GM19438 (cell line): ENCODE data around the gene ADAMTSL5.
"Not testable (repeated sequence)": the region's sequence is repeated elsewhere in the genome, so short reads cannot be mapped to it uniquely, and the experiment has no call there.

ENCODE experiments used
- ATAC-seq: cut with Tn5 transposase; IDR thresholded peaks from one replicate; pipeline ENCODE4 v1.9.1; 2021; ENCODE audit warnings: low read depth; ENCODE audit not compliant: unreplicated experiment

ADAMTSL5 gene, protein sequence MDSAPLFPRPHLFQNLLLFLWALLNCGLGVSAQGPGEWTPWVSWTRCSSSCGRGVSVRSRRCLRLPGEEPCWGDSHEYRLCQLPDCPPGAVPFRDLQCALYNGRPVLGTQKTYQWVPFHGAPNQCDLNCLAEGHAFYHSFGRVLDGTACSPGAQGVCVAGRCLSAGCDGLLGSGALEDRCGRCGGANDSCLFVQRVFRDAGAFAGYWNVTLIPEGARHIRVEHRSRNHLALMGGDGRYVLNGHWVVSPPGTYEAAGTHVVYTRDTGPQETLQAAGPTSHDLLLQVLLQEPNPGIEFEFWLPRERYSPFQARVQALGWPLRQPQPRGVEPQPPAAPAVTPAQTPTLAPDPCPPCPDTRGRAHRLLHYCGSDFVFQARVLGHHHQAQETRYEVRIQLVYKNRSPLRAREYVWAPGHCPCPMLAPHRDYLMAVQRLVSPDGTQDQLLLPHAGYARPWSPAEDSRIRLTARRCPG

DNA sequence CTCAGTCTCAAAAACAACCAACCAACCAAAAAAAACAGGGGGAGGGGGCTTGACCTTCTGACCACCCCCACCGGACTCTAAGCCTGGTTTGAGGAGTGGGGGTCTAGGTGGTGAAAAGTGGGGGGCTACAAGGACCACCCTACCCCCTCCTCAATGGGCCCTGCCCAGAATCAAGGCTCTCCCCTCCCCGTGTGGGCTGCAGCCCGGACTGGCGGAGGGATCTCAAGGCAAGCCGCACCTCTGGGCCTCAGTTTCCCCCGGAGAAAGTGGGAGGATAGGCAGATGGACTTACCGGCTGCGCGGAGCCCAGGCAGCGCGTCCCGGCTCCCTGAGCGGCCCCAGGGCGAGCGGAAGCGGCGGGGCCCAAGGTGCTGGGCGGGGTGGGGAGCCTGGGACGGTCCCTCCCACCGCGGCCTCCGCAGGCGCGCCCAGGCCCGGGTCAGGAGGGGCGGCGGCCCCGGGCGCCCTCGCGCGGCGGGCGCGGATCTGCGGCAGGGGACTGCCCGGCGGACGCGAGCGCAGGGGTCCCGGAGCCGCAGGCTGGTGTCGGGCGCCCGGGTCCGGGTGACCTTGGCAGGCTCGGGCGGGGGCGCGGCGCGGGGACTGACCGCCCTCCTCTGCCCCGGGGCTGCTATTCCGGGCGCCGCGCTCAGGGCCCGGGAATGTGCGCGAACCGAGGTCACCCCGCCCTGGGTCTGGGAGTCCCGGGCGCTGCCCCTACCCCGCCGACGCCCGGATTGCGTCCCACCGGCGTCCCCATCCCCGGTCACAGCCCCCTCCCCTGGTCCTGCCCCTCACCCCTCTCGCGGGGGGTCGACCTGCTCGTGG, at the start of gene ADAMTSL5:
Gene ADAMTSL5 (minus strand): TSS at position 349 of the 828 bp plus-strand sequence. CDS start 2,076 bp downstream, outside the sequence.
- ATAC-seq, result no peak

DNA sequence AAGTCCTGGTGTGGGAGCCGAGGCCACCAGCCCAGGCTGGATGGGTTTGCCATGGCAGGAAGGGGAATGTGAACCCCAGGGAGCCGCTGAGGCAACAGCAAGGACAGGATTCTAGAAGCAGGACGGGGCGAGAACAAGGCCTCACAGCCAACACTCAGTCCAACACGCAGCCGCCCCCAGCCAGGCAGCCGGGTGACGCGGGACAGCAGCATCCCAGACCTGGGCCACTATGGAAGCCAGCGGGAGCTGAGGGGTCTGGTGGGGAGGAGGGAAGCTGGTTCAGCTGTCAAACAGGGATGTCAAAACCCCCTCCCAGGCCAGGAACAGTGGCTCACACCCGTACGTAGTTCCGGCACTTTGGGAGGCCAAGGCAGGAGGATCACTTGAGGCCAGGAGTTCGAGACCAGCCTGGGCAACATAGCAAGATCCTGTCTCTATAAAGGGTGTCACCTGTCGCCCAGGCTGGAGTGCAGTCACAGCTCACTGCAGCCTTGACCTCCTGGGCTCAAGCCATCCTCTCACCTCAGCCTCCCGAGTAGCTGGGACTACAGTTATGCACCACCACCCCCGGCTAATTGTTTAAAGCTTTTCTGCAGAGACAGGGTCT, 48.5 kb upstream of the ADAMTSL5 start:
- no peak for ATAC-seq

DNA sequence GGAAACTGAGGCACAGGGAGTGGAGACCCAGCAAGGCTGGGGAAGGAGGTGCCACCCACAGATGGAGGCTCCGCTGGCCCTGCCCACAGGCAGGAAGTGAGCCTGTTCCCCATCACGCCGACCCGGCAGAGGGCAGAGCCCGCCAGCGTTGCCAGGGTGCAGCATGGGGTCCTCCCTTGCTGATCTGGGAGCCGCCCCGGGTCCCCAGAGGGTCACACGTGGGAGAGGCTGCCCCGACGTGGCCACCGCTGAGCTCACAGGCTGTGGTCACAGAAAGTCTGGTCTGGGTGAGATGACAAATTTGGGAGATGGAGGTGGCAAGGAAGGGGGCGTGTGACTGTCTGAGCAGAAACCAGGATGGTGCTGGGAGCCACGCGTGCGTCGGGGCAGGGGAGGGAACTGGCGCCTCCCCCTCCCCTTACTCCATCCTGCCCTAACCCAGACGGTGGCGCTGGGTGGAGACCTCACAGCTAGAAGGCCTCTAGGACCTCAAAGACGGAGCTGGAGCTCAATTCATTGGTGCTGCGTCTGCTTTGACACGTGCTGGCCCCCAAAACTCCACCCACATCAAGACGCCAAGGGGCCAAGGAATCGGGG, 47.6 kb upstream of the ADAMTSL5 start:
- no peak for ATAC-seq

DNA sequence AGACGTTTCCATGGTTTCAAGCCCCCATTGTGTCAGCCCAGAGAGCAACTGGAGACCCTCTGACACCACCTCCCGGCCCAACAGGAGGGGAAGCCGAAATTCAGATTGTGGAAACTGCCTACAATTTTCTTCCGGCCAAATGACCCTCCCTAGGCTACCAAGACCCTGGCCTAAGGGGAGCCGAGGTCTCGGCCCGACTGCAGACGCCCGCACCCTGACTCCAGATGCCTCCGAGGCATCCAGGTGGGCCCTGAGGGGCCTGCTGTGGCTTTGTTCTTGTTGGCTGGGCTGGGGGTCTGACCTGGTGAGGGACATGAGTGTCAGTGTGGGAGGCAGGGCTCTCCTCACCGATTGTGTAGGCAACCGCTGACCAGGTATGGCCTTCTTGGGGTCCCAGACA, 45.7 kb upstream of the ADAMTSL5 start:
- ATAC-seq, result no peak

DNA sequence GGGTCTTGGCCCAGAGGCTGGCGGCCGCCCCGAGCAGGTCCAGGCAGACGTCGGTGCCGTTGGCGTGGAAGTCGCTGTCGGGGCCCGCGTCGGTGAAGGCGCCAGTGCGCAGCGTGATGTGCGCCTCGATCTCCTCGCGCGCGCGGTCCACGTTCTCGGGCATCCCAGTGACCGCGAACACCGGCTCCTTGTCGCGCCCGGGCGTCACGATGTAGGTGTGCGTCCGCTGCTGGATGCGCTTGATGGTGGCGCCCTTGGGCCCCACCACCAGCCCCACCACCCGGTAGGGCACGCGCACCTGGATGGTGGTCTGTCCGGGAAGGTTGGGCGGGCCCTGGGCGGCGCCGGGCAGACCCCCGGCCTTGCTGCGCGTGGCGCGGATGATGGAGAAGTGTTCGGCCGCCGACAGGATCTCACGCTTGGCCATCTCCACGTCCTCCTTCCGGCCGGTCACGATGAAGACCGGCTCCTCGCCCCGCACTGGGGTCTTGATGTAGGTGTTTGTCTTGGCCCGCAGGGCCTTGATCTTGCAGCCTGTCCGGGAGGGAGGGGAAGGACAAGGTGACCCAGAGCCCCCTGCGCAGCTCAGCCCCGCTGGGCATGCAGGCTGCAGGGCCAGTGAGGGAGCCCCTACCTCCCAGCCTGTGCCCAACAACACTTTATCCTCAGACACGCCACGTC, 43.7 kb upstream of the ADAMTSL5 start:
- no peak for ATAC-seq

DNA sequence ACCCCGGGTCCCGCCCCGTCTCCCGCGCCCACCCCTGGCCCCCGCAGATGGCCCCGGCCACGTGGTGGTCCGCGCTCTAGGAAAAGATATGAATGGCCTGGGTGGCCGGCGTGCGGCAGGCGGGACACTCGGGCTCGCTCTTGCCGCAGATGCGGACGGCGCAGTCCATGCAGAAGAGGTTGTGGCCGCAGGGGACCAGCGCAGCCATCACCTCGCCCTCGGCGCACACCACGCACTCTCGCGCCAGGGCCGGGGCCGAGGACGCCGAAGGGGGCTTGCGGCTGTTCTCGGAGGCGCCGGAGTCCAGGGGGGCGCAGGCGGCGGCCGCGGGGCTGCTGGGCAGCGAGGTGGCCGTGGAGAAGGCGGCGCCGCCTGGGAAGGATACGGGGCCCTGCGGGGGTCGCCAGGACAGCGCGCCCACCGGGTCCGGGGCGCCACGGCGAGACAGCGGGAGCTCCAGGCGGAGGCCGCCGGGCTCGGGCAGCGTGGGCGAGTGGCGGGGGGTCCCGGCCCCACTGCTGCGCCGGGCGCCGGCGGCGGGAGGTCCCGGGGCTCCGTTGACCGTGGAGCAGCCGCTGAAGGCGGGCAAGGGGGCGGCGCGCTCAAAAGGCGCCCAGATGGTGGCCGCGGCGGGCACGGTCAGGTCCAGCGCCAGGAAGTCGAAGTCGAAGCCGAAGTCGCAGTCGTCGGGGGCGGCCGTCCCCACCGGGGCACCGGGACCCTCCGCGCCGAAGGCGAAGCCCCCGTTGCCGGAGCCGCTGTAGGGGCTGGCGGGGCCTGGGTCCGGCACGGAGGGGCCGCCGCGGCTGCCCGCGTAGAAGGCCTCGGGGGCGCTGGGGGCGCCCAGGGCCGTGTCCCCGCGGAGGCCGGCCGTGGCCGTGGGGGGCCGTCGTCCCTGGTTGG, 42.9 kb upstream of the ADAMTSL5 start:
- no peak for ATAC-seq

DNA sequence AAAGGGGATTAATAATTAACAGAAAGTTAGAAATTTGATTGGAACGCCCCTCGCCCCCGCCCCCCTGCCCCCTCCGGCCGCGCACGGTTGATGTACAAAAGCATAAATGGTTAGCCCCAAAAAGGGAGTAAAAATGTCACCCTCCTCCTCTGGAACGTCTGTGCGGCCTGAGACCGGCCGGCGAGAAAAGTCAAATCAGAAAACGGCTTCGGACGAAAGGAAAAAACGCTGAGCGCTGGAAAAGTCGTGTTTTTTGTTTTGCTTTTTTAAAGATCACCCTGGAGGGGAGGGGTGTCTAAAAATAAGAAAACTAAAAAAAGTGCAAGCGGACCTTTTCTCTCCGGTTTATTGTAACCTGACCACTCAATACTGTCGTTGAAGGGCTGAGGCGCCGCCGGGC, 42.1 kb upstream of the ADAMTSL5 start:
- no peak for ATAC-seq

DNA sequence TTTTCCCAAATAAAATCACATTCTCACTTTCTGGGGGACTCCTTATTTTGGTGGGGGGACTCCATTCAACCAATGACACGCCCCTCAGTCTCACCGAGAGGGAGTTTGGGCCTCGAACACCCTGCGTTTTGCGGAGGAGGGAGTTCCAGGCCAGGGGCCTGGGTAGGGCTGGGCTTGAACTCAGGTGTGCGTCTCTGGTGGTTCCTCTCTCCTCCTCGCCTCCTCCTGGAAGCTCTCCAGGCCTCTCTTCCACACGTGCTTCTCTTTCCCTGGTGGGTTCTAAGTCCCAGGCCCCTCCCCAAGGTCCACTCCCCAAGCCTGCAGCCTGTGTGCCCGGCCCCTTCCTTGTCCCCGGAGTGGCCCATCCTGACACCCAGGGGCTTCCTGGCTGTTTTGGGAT, 40.6 kb upstream of the ADAMTSL5 start:
- ATAC-seq, result no peak

DNA sequence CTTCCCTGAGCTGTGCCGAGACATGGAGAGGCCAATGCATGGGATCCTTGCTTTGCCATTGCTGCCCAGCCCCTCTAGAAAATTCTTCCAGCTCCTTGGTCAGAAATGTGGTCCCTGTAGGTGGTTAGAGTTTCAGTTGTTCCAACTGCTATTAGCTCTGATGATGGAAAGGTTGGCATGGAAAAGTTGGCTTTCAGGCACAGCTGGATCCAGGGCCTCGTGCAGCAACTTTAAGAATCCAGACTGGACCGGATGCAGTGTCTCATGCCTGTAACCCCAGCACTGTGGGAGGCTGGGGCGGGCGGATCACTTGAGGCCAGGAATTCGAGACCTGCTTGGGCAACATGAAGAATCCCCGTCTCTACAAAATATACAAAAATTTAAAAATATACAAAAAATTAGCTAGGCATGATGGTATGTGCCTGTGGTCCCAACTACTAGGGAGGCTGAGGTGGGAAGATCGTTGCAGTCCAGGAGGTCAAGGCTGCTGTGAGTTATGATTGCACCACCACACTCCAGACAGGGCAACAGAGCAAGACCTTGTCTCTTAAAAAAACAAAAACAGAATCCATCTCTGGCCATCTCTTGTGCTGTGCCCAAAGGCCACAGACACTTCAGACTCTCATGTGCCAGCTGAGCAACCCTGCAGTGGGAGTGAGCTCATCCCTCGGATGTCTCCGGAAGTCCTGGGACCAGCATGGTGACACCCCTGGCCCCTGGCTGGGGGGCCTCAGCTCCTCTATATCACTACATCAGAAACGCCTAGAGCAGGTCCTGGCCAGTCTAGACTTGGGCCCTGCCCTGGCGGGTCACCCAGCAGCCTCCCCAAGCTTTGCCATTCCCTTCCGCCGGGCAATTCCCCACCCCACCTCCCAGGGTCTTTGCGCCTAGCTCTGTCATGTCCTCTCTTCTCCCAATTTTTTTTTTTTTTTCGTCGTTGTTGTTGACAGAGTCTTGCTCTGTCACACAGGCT, 38.5 kb upstream of the ADAMTSL5 start:
- ATAC-seq, result no peak

DNA sequence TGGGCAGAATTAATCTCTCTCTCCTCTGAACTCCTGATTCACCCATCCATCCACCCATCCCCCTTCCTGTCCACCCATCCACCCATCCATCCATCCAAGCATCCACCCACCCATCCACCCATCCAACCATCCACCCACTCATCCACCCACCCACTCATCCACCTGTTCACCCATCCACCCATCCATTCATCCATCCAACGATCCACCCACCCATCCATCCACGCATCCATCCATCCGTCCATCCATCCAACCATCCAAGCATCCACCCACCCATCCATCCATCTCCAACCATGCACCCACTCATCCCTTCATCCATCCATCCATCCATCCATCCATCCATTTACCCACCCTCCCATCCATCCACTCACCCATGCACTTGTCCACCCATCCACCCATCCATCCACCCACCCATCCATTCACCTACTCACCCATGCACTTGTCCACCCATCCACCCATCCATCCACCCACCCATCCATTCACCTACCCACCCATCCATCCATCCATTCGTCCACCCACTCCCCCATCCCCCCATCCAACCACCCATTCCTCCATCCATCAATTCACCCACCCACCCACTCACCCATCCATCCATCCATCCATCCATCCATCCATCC, 36.6 kb upstream of the ADAMTSL5 start:
- no peak for ATAC-seq

DNA sequence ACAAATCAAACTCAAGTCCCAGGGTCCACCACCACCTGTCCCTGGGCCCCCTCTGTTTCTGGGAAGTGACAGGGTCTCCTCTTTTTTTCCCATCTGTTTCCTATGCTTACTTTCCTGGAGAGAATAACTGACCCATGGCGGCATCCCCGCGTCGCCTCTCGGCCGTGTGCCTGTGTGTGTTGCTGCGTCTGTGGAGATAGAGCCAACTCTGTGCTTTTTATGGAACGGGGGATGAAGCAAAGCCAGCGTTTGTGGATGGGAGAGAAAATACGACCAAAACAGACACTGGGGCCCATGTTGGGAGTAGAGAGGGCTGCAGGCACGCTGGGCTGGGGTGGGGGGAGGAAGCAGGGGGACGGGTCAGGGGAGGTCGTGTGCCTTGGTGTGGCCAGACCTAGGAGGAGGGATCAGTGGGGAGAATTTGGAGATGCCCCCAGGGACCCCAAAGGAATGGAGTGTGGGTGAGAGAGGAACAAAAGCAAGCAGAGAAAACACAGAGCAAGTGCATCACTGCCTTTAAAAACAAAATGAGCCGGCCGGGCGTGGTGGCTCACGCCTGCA, 27.6 kb upstream of the ADAMTSL5 start:
- ATAC-seq, result no peak

DNA sequence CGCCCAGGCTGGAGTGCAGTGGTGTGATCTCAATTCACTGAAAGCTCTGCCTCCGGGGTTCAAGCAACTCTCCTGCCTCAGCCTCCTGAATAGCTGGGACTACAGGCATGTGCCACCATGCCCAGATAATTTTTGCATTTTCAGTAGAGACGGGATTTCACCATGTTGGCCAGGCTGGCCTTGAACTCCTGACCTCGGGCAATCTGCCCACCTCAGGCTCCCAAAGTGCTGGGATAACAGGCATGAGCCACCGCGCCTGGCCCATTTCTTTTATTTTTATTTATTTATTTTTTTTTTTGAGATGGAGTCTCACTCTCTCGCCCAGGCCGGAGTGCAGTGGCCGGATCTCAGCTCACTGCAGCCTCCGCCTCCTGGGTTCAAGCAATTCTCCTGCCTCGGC, 26.9 kb upstream of the ADAMTSL5 start:
- not testable (repeated sequence) for ATAC-seq

DNA sequence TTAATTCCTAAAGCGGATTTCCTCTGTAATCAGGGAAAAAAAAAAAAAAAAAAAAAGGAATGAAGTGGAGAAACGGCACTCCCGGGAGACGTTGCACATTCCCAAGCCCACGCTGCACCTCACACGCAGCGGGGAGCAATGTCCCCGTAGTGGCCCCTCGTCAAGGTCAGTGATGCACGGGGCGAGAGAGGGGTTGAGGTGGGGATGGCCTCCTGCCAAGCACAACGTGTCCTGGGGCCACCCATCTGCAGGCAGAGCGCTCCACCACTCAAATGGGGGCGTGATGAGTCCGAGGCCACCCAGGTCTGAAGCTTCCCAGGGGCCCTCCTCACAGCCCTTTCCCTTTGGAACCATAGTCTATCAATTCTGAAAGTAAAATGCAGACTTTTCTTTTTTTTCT, 26.2 kb upstream of the ADAMTSL5 start:
- ATAC-seq, result no peak

DNA sequence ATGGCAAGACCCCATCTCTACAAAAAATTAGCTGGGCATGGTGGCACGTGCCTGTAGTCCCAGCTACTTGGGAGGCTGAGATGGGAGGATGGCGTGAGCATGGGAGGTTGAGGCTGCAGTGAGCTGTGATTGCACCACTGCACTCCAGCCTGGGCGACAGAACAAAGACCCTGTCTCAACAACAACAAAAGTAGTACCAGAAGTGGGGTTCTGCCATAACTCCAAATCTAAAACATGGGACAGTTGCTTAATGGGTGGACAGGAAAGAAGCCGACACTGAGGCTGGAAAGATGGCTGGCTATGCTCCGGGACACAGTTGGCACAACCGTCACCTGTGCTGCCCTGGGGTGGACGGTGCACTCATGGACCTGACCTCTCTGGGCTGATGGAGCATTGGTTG, 22.9 kb upstream of the ADAMTSL5 start:
- not testable (repeated sequence) for ATAC-seq

DNA sequence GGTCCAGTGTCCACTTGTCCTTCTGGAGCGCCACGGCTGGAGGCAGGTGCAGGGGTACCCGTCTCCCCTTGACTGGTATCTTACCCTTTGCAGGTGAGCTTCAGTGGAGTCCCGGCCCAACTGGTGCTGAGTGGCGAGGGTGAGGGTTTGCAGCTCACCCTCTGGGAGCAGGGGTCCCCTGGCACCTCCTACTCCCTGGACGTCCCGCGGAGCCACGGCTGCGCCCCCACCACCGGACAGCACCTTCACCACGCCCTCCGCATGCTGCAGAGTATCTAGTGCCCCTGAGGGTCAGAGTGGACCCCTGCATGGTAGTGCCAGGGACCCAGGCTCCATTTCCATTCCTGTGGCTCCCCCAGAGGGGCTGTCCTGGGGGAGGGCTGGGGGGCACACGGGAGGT, 22.2 kb upstream of the ADAMTSL5 start:
- ATAC-seq, result no peak

DNA sequence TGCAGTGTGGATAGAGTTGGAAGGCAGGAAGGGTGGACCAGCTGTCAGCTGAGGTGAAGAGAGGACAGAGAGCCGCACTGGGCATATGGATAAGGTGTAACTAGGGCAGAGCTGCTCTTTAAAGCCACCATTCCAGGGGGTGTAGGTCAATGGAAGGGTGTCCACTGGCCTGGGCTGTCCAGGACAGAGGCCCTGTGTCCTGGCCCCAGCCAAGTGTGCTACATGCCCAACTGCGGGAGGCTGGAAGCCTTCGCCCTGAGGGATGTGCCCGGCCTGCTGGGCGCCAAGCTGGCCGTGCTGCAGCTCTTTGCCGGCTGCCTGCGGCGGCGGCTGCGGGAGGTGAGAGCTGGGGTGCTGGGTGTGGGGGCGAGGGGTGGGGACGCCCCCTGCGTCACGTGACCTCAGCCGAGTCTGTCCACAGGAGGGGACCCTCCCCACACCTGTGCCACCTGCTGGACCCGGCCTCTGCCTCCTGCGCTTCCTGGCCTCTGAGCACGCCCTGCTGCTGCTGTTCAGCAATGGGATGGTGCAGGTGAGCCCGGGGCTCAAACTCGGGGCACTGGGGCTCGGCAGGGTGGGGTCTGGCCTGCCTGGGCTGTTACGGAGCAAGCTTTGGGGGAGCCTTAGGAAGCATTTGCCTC, 20.8 kb upstream of the ADAMTSL5 start:
- no peak for ATAC-seq

DNA sequence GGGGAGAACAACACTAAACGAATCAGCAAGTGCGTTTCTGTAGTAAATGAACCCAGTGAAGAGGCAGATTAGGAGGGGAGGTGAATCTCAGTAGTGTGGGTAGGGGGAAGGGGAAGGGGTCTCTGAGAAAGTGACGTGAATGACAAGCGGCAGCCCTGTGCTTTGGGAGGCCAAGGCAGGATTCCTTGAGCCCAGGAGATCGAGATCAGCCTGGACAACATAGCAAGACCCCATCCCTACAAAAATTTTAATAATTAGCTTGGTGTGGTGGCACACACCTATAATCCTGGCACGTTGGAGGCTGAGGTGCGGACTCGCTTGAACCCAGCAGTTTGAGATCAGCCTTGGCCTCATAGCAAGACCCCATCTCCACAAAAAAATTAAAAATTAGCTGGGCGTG, 19.2 kb upstream of the ADAMTSL5 start:
- no peak for ATAC-seq
